Effector memory CD8-positive, alpha-beta T cell (primary cell): ENCODE data around the gene GPC6.

ENCODE experiments used
- ATAC-seq: fragments of 150-1000 bp; cut with Tn5 transposase; replicated peaks from 2 replicates; pipeline ENCODE4 v1.10.0; 2021; ENCODE audit warnings: mild to moderate bottlenecking, moderate library complexity
- DNase-seq, 3 experiments: peaks; one replicate each; pipeline ENCODE4 v3.0.0; 2021
- H3K27ac Mint-ChIP-seq, 2 donors: one replicate each; pipeline ENCODE4 v1.8.0; 2022; ENCODE audit warnings: mild to moderate bottlenecking in 2 of 2, mixed read lengths in 2 of 2, moderate library complexity in 2 of 2
- H3K27me3 Mint-ChIP-seq, 2 donors: one replicate each; pipeline ENCODE4 v1.8.0; 2022; ENCODE audit warnings: mixed read lengths in 2 of 2
- H3K36me3 Mint-ChIP-seq: one replicate; pipeline ENCODE4 v1.8.0; 2022; ENCODE audit warnings: mild to moderate bottlenecking, moderate library complexity, mixed read lengths; ENCODE audit not compliant: insufficient read depth
- H3K4me1 Mint-ChIP-seq, 2 donors: one replicate each; pipeline ENCODE4 v1.8.0; 2022; ENCODE audit warnings: low read depth in 2 of 2, mixed read lengths in 2 of 2
- H3K4me3 Mint-ChIP-seq, 2 donors: one replicate each; pipeline ENCODE4 v1.8.0; 2022; ENCODE audit warnings: mild to moderate bottlenecking in 2 of 2, mixed read lengths in 2 of 2, moderate library complexity in 2 of 2
- H3K9me3 Mint-ChIP-seq, 2 donors: one replicate each; pipeline ENCODE4 v1.8.0; 2022; ENCODE audit warnings: mixed read lengths in 2 of 2

The GPC6 gene

GRCh38 chr13:94317063-94317491 is 1090.5 kb downstream of the GPC6 start:
- H3K4me3 Mint-ChIP-seq: no peak overlapping the region
- H3K4me1 Mint-ChIP-seq: peaks cover 10 to 14% of the 10 kb centered on the region in 2 donors
- H3K9me3 Mint-ChIP-seq: no peaks in the 10 kb centered on the region
- ATAC-seq: no peak
- H3K27ac Mint-ChIP-seq: no peak overlapping the region
- no peaks in the 10 kb centered on the region for H3K27me3 Mint-ChIP-seq
- DNase-seq: no peak
- no peaks in the 10 kb centered on the region for H3K36me3 Mint-ChIP-seq

DNA sequence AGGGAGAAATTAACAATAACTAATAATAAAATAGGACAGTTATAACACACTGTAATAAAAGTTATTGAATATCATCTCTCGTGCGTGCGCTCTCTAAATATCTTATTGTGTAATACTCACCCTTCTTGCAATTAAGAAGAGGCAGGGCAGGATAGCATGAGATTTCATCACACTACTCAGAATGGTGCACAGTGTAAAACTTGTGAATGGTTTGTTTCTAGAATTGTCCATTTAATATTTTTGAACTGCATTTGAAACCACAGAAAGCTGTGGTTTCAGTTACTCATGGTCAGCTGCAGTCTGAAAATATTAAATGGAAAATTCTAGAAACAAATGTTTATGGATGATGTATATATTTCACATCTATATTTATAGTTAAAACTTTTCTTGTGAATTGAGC is 1091.8 kb downstream of the GPC6 start:
- Mint-ChIP-seq H3K36me3 (no peaks in the 10 kb centered on the region), H3K27ac (no peak overlapping the region), H3K4me1 (peaks cover 8 to 13% of the 10 kb centered on the region in 2 donors), H3K9me3 (no peaks in the 10 kb centered on the region), H3K27me3 (no peaks in the 10 kb centered on the region), H3K4me3 (no peak overlapping the region)
- no peak for DNase-seq
- no peak for ATAC-seq

DNA sequence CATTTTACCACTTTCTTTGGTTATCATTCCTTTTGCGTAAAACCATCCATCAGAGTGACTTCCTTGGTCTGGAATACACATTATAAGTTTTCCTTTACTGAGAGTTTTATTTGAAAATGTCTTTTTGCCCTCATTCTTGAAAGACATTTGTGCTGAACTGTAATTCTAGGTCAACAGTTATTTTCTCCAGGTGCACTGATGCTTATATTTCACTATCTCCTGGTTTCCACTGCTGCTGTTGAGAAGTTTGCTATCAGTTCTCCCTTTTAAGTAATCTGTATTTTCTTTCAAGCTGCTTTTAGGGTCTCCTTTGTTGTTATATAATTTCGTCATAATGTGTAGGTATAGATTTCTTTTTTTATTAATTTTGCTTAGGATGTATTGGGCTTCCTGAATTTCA is 1092.9 kb downstream of the GPC6 start:
- no peak for DNase-seq
- peaks cover 16 to 19% of the 10 kb centered on the region in 2 donors for H3K4me1 Mint-ChIP-seq
- H3K9me3 Mint-ChIP-seq: no peaks in the 10 kb centered on the region
- no peak overlapping the region for H3K27ac Mint-ChIP-seq
- ATAC-seq: no peak
- H3K4me3 Mint-ChIP-seq: no peak overlapping the region
- no peaks in the 10 kb centered on the region for H3K27me3 Mint-ChIP-seq
- H3K36me3 Mint-ChIP-seq: peaks cover 9% of the 10 kb centered on the region

DNA sequence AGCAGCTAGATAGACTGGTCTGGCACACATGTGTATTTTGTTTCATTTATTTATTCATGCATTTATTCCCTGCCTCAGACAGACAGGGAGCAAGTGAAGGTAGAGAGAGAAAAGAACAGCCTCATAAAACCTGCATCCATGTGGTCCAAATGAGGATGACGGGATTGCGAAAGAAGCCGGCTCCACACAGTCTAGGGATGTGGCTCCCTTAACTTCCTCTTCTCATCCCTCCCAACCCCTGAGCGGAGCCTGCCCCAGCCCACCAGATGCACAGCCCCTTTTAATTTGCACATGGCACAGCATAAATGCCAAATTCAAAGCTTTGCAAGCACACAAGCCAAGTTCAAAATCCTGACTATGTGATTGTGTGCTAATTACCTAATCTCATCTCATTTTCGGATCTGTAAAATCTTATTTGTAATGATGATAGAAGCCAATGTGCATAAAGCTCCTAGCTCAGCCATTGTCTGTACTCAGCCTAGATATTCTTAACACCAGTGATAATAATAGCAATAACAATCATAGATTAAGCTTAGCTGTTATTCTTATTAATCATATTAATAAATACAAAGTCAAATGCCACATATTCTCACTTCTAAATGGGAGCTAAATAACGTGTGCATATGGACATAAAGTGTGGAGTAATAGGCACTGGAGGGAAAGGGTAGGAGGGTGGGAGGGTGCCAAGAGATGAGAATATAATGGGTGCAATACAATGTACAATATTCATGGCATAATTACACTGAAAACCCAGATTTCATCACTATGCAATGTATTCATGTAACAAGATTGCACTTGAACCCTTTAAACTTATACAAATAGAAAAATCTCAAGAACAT is 1096.5 kb downstream of the GPC6 start:
- Mint-ChIP-seq H3K36me3 (peaks cover 9% of the 10 kb centered on the region), H3K4me3 (peak overlapping the region; percentile 68 to 81), H3K4me1 (peaks cover 36 to 43% of the 10 kb centered on the region in 2 donors), H3K27ac (peak overlapping the region; percentile 95 to 98), H3K27me3 (no peaks in the 10 kb centered on the region), H3K9me3 (peaks cover 0 to 2% of the 10 kb centered on the region in 2 donors)
- no peak for DNase-seq
- ATAC-seq: no peak

DNA sequence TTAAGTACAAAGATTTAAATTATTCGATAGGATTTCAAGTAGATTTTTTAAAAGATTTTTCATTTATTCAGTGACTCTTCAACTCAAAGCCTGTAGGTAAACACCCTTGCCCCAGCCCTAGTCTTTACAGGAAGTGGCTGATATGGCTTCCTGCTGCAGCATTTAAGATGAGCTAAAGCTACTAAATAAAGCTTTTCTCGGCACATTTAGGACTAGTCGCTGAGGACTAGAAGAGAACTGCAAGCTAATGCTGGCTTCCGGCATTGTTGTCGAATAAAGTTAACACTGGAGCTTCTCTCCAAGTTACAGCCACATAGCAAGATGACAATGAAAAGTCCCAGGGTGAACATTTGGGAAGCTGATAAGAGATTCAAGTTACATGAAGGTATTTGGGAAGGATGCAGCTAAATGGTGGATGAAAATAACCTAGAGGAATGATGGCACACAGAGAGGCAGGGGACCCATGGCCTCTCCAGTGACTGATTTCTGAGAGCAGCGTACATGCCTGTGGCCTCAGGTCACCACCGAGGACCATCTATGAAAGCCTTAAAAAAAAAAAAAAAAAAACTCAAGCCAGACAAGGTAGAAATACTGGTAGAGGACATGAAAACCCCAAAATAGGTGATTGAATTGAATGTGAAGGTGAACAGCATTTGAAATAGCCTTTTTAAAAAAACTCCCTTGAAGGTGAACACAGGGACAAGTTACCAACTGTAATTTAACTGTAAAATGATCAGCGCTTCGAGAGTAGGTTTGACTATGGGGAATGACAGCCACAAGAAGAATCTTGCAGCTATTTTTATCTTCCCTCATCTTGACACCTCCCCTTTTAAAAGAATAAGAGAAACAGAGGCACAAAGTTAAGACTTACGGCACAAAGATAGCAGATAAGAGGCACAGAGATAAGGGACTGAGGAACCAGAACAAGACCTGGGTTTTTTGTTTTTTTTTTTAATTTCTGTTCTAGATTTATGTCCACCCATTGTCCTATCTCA is 1097.5 kb downstream of the GPC6 start:
- Mint-ChIP-seq H3K9me3 (peaks cover 0 to 2% of the 10 kb centered on the region in 2 donors), H3K4me1 (peaks cover 39 to 48% of the 10 kb centered on the region in 2 donors), H3K27ac (peak overlapping the region; percentile 95 to 98), H3K27me3 (no peaks in the 10 kb centered on the region), H3K4me3 (peak overlapping the region; percentile 68 to 81), H3K36me3 (peaks cover 9% of the 10 kb centered on the region)
- DNase-seq (peak; percentile 35 to 56 (median 39)), ATAC-seq (peak; percentile 98)

GRCh38 chr13:94324767-94325540 is 1098.3 kb downstream of the GPC6 start:
- peaks cover 43 to 53% of the 10 kb centered on the region in 2 donors for H3K4me1 Mint-ChIP-seq
- peak overlapping the region in 1 of 2 donors; percentile 81 for H3K4me3 Mint-ChIP-seq
- DNase-seq: no peak
- ATAC-seq: no peak
- no peaks in the 10 kb centered on the region for H3K27me3 Mint-ChIP-seq
- H3K27ac Mint-ChIP-seq: peak overlapping the region; percentile 95 to 98
- peaks cover 0 to 2% of the 10 kb centered on the region in 2 donors for H3K9me3 Mint-ChIP-seq
- peaks cover 9% of the 10 kb centered on the region for H3K36me3 Mint-ChIP-seq

GRCh38 chr13:94325650-94326049 is 1099.0 kb downstream of the GPC6 start:
- no peak for DNase-seq

GRCh38 chr13:94327318-94327717 is 1100.7 kb downstream of the GPC6 start:
- DNase-seq (no peak), ATAC-seq (peak; percentile 38)
- H3K27me3 Mint-ChIP-seq: no peaks in the 10 kb centered on the region
- H3K4me1 Mint-ChIP-seq: peaks cover 46 to 64% of the 10 kb centered on the region in 2 donors
- peak overlapping the region; percentile 82 to 89 for H3K27ac Mint-ChIP-seq
- peaks cover 9% of the 10 kb centered on the region for H3K36me3 Mint-ChIP-seq
- H3K4me3 Mint-ChIP-seq: peak overlapping the region; percentile 69 to 76
- H3K9me3 Mint-ChIP-seq: peaks cover 0 to 2% of the 10 kb centered on the region in 2 donors

More at GRCh38 chr13:94325650-94326049, 1099.0 kb downstream of the GPC6 start:
- Mint-ChIP-seq H3K4me1 (peaks cover 50 to 60% of the 10 kb centered on the region in 2 donors), H3K27me3 (no peaks in the 10 kb centered on the region), H3K9me3 (peaks cover 0 to 2% of the 10 kb centered on the region in 2 donors), H3K27ac (peak overlapping the region in 1 of 2 donors; percentile 89), H3K36me3 (peaks cover 9% of the 10 kb centered on the region), H3K4me3 (peak overlapping the region in 1 of 2 donors; percentile 41)
- ATAC-seq: no peak

- DNase-seq: no peak
- peak overlapping the region in 1 of 2 donors; percentile 89 for H3K27ac Mint-ChIP-seq
- no peak for ATAC-seq
- peaks cover 43 to 57% of the 10 kb centered on the region in 2 donors for H3K4me1 Mint-ChIP-seq
- H3K36me3 Mint-ChIP-seq: peaks cover 9% of the 10 kb centered on the region
- H3K9me3 Mint-ChIP-seq: peaks cover 0 to 2% of the 10 kb centered on the region in 2 donors
- peak overlapping the region; percentile 69 to 76 for H3K4me3 Mint-ChIP-seq
- no peaks in the 10 kb centered on the region for H3K27me3 Mint-ChIP-seq
Observed at GRCh38 chr13:94328381-94329041, 1101.9 kb downstream of the GPC6 start.

GRCh38 chr13:94329277-94329676 is 1102.7 kb downstream of the GPC6 start:
- DNase-seq (no peak), ATAC-seq (no peak)
- Mint-ChIP-seq H3K27ac (peak overlapping the region; percentile 13 to 83), H3K4me1 (peaks cover 37 to 51% of the 10 kb centered on the region in 2 donors), H3K27me3 (no peaks in the 10 kb centered on the region), H3K4me3 (no peak overlapping the region), H3K9me3 (peaks cover 0 to 2% of the 10 kb centered on the region in 2 donors), H3K36me3 (peaks cover 2% of the 10 kb centered on the region)

GRCh38 chr13:94329754-94330551 is 1103.3 kb downstream of the GPC6 start:
- no peaks in the 10 kb centered on the region for H3K36me3 Mint-ChIP-seq
- peaks cover 31 to 45% of the 10 kb centered on the region in 2 donors for H3K4me1 Mint-ChIP-seq
- ATAC-seq (no peak), DNase-seq (no peak)
- peaks cover 0 to 2% of the 10 kb centered on the region in 2 donors for H3K9me3 Mint-ChIP-seq
- H3K4me3 Mint-ChIP-seq: peak overlapping the region; percentile 30 to 55
- H3K27me3 Mint-ChIP-seq: no peaks in the 10 kb centered on the region
- H3K27ac Mint-ChIP-seq: peak overlapping the region; percentile 13 to 83
